ENCODE data around the gene PCDHA10.
A peak's percentile ranks its signal among the peaks of the same experiment; 100 is the strongest.
"Not testable (repeated sequence)": the region's sequence is repeated elsewhere in the genome, so short reads cannot be mapped to it uniquely, and the experiment has no call there.

PCDHA10 gene

GRCh38 chr5:140823475-140823874 is 32.2 kb upstream of the PCDHA10 start:
- H3K4me3 ChIP-seq (ENCODE audit: low read depth, low read length) = no peak overlapping the region
- no peak for DNase-seq (ENCODE audit: low read depth, low spot score)
- in situ Hi-C loops (cut with HindIII; ENCODE audit: low sequenced_read_pairs) = no loop called here
- TF ChIP-seq CTCF (IDR thresholded peaks at IDR 0.05; ENCODE audit: low read depth, low read length) = no peak

GRCh38 chr5:140827704-140828361 is 27.9 kb upstream of the PCDHA10 start, which contains the start of gene PCDHA6:
PCDHA6 (plus strand) TSS chr5:140827960; CDS start chr5:140828092, 132 bp downstream.
- H3K4me3 ChIP-seq (ENCODE audit: low read depth, low read length) = no peak within 1 kb of the TSS
- TF ChIP-seq CTCF (IDR thresholded peaks at IDR 0.05; ENCODE audit: low read depth, low read length) = peak; percentile 1
- DNase-seq (ENCODE audit: low read depth, low spot score) = no peak
- in situ Hi-C loops (cut with HindIII; ENCODE audit: low sequenced_read_pairs) = no loop called here

- no peak for DNase-seq (ENCODE audit: low read depth, low spot score)
- in situ Hi-C loops (cut with HindIII; ENCODE audit: low sequenced_read_pairs) = no loop called here
- TF ChIP-seq CTCF (IDR thresholded peaks at IDR 0.05; ENCODE audit: low read depth, low read length) = no peak
- no peak overlapping the region for H3K4me3 ChIP-seq (ENCODE audit: low read depth, low read length)
Measured at GRCh38 chr5:140828362-140828737, 27.3 kb upstream of the PCDHA10 start.

- in situ Hi-C loops (cut with HindIII; ENCODE audit: low sequenced_read_pairs); DNase-seq (ENCODE audit: low read depth, low spot score); H3K4me3 ChIP-seq (ENCODE audit: low read depth, low read length): not testable (repeated sequence)
Measured at GRCh38 chr5:140829511-140830501, 25.9 kb upstream of the PCDHA10 start.

GRCh38 chr5:140833993-140834392 is 21.7 kb upstream of the PCDHA10 start, which contains the start of gene PCDHA7:
PCDHA7 (plus strand) TSS chr5:140834269; CDS start chr5:140834384, 115 bp downstream.
- H3K4me3 ChIP-seq (ENCODE audit: low read depth, low read length) = no peak within 1 kb of the TSS
- peak; percentile 7 for DNase-seq (ENCODE audit: low read depth, low spot score)
- TF ChIP-seq CTCF (IDR thresholded peaks at IDR 0.05; ENCODE audit: low read depth, low read length) = no peak
- in situ Hi-C loops (cut with HindIII; ENCODE audit: low sequenced_read_pairs) = no loop called here

- in situ Hi-C loops (cut with HindIII; ENCODE audit: low sequenced_read_pairs); H3K4me3 ChIP-seq (ENCODE audit: low read depth, low read length); DNase-seq (ENCODE audit: low read depth, low spot score): not testable (repeated sequence)
Measured at GRCh38 chr5:140834439-140835008, 21.2 kb upstream of the PCDHA10 start.

- no peak for TF ChIP-seq CTCF (IDR thresholded peaks at IDR 0.05; ENCODE audit: low read depth, low read length)
- in situ Hi-C loops (cut with HindIII; ENCODE audit: low sequenced_read_pairs) = no loop called here
- DNase-seq (ENCODE audit: low read depth, low spot score) = no peak
- no peak overlapping the region for H3K4me3 ChIP-seq (ENCODE audit: low read depth, low read length)
Measured at GRCh38 chr5:140835622-140836510, 19.8 kb upstream of the PCDHA10 start.

Measured in astrocyte of the spinal cord (primary cell).